ENCODE data around the gene DNAL1.
A peak's percentile ranks its signal among the peaks of the same experiment; 100 is the strongest.

DNA sequence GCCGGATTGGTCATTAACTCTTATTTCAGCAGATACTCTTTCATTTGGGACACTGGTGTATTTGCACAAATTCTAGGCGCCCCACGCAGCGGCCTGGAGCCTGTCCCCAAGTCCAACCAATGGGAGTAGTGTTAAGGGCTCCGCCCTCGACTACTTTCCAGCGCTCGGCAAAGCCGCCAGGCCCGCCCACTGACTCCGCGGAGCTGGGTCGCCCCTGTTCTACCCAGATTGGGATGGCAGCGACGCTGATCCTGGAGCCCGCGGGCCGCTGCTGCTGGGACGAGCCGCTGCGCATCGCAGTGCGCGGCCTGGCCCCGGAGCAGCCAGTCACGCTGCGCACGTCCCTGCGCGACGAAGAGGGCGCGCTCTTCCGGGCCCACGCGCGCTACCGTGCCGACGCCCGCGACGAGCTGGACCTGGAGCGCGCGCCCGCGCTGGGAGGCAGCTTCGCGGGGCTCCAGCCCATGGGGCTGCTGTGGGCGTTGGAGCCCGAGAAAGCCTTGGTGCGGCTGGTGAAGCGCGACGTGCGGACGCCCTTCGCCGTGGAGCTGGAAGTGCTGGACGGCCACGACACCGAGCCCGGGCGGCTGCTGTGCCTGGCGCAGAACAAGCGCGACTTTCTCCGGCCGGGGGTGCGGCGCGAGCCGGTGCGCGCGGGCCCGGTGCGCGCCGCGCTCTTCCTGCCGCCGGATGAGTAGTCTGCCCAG is 32.3 kb upstream of the DNAL1 start, which contains the start of gene ACOT6:
- TF ChIP-seq EP300 (IDR thresholded peaks at IDR 0.05) = no peak
- no peak for TF ChIP-seq USF2 (IDR thresholded peaks at IDR 0.05)
- peak; percentile 72 for TF ChIP-seq POLR2A (IDR thresholded peaks at IDR 0.05; ENCODE audit: low read length)

All from A549 (cell line).